BJ (cell line): ENCODE data around the gene CIB4. TPM values are rescaled to one million over a fixed set of nuclear protein-coding genes. Genes with fewer than 3 reads are reported as not detected.

Experiments used
- CTCF ChIA-PET: fragments of 350-600 bp; formaldehyde crosslinking; extraction: SDS; loops from one replicate; lab custom pipeline; 2021; ENCODE audit warnings: antibody characterized with exemption, inconsistent platforms; lab: Yijun Ruan, JAX
- POLR2A ChIA-PET: fragments of 300-600 bp; sonication (Branson Sonifier 250); formaldehyde crosslinking; extraction: SDS; loops from one replicate; lab custom pipeline; 2021; ENCODE audit warnings: antibody characterized with exemption; lab: Charles Lee
- DNase-seq: peaks from one replicate; pipeline ENCODE4 v3.0.0-alpha.2; 2011; ENCODE audit warnings: low read depth
- H3K27me3 ChIP-seq: 2 replicates; pipeline ENCODE4 v1.6.0; 2011; ENCODE audit warnings: low read length; ENCODE audit not compliant: control insufficient read depth, insufficient read depth
- H3K36me3 ChIP-seq: 2 replicates; pipeline ENCODE4 v1.5.1; 2011; ENCODE audit warnings: low read length; ENCODE audit not compliant: control insufficient read depth, insufficient read depth
- H3K4me3 ChIP-seq: 2 replicates; pipeline ENCODE4 v1.5.1; 2011; ENCODE audit warnings: low read depth, mild to moderate bottlenecking, control low read depth, low read length
- polyA plus RNA-seq: library from polyadenylated mRNA; depleted of rRNA; stranded (reverse); fragments of >200 nt; gene quantifications from 2 replicates; pipeline ENCODE4 v1.2.3, GENCODE V29; 2011
- TF ChIP-seq, protein P1 (sequence below): IDR thresholded peaks from 2 replicates; pipeline ENCODE4 v1.5.1; 2011; ENCODE audit warnings: low read depth, mild to moderate bottlenecking, control low read depth, inconsistent platforms, low read length, moderate library complexity; ENCODE audit not compliant: insufficient read depth

Gene CIB4
- polyA plus RNA-seq, 1 experiment: not detected

DNA sequence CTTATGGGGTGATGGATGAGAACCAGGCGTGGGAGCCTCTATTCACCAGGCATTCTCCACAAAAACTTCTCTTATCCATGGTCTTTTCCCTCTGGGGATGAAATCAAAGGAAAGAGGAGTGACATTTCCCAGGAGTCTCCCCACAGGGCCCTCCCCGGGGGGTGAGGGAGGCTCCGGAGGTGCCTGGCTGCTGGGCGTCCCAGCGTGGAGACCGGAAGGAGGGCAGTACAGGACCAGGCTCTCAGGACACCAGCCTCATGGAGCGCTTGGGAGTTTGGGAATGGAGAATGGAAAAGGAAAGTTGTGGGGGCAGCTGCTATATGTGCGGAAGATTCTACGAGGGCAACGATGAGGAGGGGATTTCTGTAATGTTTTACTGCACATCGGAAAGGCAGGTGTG lies 22.1 kb downstream of the CIB4 start:
- ChIA-PET CTCF (interaction anchor here (2.2 kb wide), 1 partner anchor 14 kb away, joined by 7 read pairs; no protein-coding TSS in a partner anchor), POLR2A (no interaction called here)
- TF ChIP-seq, protein P1, sequence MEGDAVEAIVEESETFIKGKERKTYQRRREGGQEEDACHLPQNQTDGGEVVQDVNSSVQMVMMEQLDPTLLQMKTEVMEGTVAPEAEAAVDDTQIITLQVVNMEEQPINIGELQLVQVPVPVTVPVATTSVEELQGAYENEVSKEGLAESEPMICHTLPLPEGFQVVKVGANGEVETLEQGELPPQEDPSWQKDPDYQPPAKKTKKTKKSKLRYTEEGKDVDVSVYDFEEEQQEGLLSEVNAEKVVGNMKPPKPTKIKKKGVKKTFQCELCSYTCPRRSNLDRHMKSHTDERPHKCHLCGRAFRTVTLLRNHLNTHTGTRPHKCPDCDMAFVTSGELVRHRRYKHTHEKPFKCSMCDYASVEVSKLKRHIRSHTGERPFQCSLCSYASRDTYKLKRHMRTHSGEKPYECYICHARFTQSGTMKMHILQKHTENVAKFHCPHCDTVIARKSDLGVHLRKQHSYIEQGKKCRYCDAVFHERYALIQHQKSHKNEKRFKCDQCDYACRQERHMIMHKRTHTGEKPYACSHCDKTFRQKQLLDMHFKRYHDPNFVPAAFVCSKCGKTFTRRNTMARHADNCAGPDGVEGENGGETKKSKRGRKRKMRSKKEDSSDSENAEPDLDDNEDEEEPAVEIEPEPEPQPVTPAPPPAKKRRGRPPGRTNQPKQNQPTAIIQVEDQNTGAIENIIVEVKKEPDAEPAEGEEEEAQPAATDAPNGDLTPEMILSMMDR: no peak
- Histone ChIP-seq H3K27me3 (peaks cover 25% of the 10 kb centered on the region), H3K36me3 (no peaks in the 10 kb centered on the region), H3K4me3 (no peak overlapping the region)
- no peak for DNase-seq

DNA sequence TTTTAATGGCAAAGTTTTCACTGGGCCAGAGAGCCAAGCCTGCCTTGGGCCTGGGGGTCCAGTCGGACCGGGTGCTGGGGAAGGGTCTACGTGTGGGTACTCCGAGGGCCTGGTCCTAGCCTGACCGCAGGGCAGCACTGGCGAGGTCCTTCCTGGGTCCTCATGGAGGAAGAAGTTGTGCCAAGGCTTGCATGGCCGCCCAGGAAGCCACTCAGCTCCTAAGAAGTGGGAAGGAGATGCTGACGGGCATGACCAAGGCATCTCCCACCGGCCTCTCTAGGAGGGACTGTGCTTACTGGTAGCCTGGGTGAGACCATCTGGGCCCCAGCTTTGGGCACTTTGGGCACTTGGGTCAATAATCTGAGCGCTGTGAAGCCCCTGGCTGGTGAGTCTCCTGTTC lies 22.6 kb downstream of the CIB4 start:
- no peak for DNase-seq
- POLR2A ChIA-PET: no interaction called here
- no peak overlapping the region for H3K4me3 ChIP-seq
- peaks cover 28% of the 10 kb centered on the region for H3K27me3 ChIP-seq
- H3K36me3 ChIP-seq: no peaks in the 10 kb centered on the region
- TF ChIP-seq, protein P1: no peak
- CTCF ChIA-PET: interaction anchor here (2.2 kb wide), 1 partner anchor 13 kb away, joined by 7 read pairs; no protein-coding TSS in a partner anchor

DNA sequence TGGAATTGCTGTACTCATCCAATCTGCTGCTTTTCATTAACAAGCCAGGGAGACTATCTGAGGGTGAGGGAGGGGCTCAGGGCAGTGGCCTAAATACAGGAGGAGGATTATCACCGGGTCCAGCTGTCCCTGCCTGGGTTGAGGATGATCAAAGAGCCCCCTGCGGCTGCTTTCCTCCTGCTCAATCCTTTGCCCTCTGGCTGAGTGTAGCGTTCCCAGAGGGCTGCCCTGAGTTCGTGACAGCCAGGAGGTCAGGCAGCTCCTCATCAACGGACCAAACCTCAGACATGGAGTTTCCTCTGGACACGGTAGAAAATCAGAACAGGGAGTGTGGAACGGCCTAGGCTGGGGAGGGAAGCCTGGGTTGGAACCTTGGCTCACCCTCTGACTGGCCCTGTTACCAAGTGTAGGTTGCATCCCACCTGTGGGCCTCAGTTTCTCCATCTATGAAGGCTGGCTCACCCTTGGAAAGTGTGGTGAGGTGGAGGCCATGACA lies 23.5 kb downstream of the CIB4 start:
- ChIA-PET POLR2A (no interaction called here), CTCF (interaction anchor here (2.2 to 15.8 kb wide), 2 partner anchors 12 to 124 kb away, joined by 7 to 552 read pairs; no protein-coding TSS in a partner anchor)
- no peak overlapping the region for H3K4me3 ChIP-seq
- TF ChIP-seq, protein P1: no peak
- no peak for DNase-seq
- peaks cover 35% of the 10 kb centered on the region for H3K27me3 ChIP-seq
- no peaks in the 10 kb centered on the region for H3K36me3 ChIP-seq

DNA sequence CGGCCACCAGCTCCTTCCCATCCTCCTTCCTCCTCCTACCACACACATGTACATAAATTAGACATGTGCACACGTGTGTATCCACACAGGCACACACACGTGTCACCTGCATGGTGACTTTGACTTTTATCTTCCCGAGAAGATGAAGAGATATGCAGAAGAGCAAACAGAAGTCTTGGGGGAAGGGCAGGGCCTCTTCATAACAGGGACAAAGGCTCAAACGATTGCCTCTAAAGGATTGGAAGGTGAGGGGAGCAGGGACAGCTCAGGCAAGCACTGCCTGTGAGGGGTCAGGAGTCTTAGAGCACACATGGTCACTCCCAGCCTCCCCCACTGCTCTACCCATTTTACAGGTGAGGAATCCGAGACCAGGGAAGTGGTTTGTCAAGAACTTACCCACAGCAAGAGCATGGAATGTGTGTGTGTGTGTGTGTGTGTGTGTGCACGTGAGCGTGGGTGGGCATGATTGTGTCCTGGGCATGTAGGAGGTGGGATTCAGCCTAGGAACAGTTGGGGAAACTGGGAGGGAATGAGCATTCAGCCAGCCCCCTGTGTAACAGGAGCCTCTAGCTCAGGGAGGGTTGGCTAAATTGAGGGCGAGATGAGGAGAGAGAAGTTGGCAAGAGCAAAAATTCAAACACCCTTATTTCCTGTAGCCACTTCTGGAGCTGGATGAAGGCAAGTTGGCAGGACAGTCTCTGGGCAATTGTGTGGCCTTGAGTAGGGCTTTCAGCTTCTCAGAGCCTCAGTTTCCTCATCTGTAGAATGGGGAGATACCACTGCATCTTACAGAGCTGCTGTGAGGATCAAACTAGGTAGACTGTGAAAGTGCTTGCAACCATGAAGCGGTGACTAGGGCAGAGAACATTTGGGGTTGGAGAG lies 24.2 kb downstream of the CIB4 start:
- no peak overlapping the region for H3K4me3 ChIP-seq
- H3K36me3 ChIP-seq: no peaks in the 10 kb centered on the region
- CTCF ChIA-PET: interaction anchor here (2.2 to 15.8 kb wide), 3 partner anchors 11 to 125 kb away, joined by 7 to 552 read pairs (median 26); no protein-coding TSS in a partner anchor
- peaks cover 39% of the 10 kb centered on the region for H3K27me3 ChIP-seq
- DNase-seq: no peak
- POLR2A ChIA-PET: no interaction called here
- TF ChIP-seq, protein P1: no peak
